ENCODE results near the gene TM2D3. TPM values are rescaled to one million over a fixed set of nuclear protein-coding genes. Genes with fewer than 3 reads are reported as not detected.

TM2D3 gene
- total RNA-seq, 1 donor from 2014 or later = 46.6 TPM

- DNase-seq (ENCODE audit: low spot score) = no peak
These were observed 47.9 kb downstream of the TM2D3 start for GRCh38 chr15:101604124-101604874.

GRCh38 chr15:101602801-101603200 lies 49.4 kb downstream of the TM2D3 start:
- DNase-seq (ENCODE audit: low spot score) = no peak

GRCh38 chr15:101600035-101600434 lies 52.1 kb downstream of the TM2D3 start:
- DNase-seq (ENCODE audit: low spot score) = no peak

- DNase-seq (ENCODE audit: low spot score) = no peak
These were observed 53.1 kb downstream of the TM2D3 start for GRCh38 chr15:101599091-101599490.

- DNase-seq (ENCODE audit: low spot score) = no peak
These were observed 54.7 kb downstream of the TM2D3 start for GRCh38 chr15:101597360-101597928.

GRCh38 chr15:101596633-101597032 lies 55.5 kb downstream of the TM2D3 start:
- no peak for DNase-seq (ENCODE audit: low spot score)

Other genes starting within 250 kb of the TM2D3 start
- gene PCSK6, start 162.7 kb downstream of the TM2D3 start, total RNA-seq = 14.5 TPM
- gene TARS3, start 72.1 kb upstream of the TM2D3 start, total RNA-seq = 18.4 TPM
- not detected for gene OR4F6, start 151.1 kb upstream of the TM2D3 start, total RNA-seq
- gene OR4F15, start 159.8 kb upstream of the TM2D3 start, total RNA-seq = not detected

All from ureter (tissue), 1 donor.